Thyroid gland (tissue), 4 donors: ENCODE data around the gene FAIM2.

Experiments used
- CTCF ChIP-seq, 6 experiments: fragments of 200-600 bp in 3 of 6; fragments of 450-650 bp in 3 of 6; sonication (generic) in 3 of 6; IDR thresholded peaks; one replicate each; pipeline ENCODE4 v1.5.1; 2016 to 2019; ENCODE audit warnings: antibody characterized with exemption in 6 of 6, mild to moderate bottlenecking in 2 of 6, inconsistent platforms in 1 of 6, moderate library complexity in 1 of 6
- POLR2A ChIP-seq, 2 donors: fragments of 450-650 bp; IDR thresholded peaks; one replicate each; pipeline ENCODE4 v1.6.1; 2017; ENCODE audit warnings: antibody characterized with exemption in 2 of 2, mild to moderate bottlenecking in 2 of 2, moderate library complexity in 1 of 2

- TF ChIP-seq CTCF (IDR thresholded peaks at IDR 0.05) (no peak), POLR2A (IDR thresholded peaks at IDR 0.05) (no peak)
Measured at GRCh38 chr12:49889361-49890095, 14.2 kb downstream of the FAIM2 start.
